ENCODE data around the gene LRP2. TPM values are rescaled to one million over a fixed set of nuclear protein-coding genes. Genes with fewer than 3 reads are reported as not detected.

LRP2 gene
- total and polyA plus RNA-seq, 7 donors = 0.02 TPM; not detected in 6

DNA sequence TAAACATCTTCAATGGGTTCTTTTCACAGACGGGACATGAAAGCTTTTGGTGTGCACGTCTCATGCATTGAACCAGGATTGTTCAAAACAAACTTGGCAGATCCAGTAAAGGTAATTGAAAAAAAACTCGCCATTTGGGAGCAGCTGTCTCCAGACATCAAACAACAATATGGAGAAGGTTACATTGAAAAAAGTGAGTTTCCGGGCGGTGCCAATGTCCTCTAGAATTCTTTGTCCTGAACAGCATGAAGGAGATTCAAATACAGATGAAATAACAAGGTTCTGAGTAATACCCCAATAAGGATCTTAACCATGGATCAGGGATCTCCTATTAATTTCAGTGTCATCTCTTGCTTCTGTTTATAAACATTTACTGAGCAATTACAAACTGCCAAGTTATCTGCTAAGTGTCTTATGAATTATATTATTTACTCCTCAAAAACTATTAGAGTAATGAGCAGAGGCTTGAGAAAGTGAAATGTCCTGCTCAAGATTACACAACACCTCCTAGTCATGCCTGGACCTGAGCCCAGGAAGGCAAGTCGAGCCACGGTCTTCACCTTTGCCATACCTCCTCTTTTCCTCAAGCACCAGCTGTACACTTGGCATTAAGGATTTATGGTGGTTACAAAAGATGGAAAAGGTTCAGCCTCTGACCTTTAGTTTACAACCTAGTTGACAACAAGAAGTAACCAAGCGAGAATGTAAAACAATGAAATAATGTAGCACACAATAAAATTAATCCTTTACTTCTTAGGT lies 270.4 kb downstream of the LRP2 start:
- no peaks in the 10 kb centered on the region for H3K36me3 ChIP-seq (ENCODE audit: insufficient read depth in 1 of 2, low read depth in 1 of 2)
- 57 to 73% (median 58%) methylated on average over 8 of the region's 8 CpGs for WGBS, 3 donors
- H3K4me1 ChIP-seq = no peaks in the 10 kb centered on the region
- TF ChIP-seq, protein P1, sequence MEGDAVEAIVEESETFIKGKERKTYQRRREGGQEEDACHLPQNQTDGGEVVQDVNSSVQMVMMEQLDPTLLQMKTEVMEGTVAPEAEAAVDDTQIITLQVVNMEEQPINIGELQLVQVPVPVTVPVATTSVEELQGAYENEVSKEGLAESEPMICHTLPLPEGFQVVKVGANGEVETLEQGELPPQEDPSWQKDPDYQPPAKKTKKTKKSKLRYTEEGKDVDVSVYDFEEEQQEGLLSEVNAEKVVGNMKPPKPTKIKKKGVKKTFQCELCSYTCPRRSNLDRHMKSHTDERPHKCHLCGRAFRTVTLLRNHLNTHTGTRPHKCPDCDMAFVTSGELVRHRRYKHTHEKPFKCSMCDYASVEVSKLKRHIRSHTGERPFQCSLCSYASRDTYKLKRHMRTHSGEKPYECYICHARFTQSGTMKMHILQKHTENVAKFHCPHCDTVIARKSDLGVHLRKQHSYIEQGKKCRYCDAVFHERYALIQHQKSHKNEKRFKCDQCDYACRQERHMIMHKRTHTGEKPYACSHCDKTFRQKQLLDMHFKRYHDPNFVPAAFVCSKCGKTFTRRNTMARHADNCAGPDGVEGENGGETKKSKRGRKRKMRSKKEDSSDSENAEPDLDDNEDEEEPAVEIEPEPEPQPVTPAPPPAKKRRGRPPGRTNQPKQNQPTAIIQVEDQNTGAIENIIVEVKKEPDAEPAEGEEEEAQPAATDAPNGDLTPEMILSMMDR (IDR thresholded peaks at IDR 0.05) = no peak
- no peak overlapping the region for H3K4me3 ChIP-seq
- peaks cover 0 to 4% (median 0%) of the 10 kb centered on the region in 3 donors for H3K27me3 ChIP-seq (ENCODE audit: insufficient read depth in 3 of 3, low read length in 2 of 3)
- intact Hi-C loops (cut with DNase I) = no loop called here
- H3K27ac ChIP-seq = no peak overlapping the region
- ATAC-seq (no peak), DNase-seq (no peak)
- H3K9me3 ChIP-seq = no peaks in the 10 kb centered on the region

DNA sequence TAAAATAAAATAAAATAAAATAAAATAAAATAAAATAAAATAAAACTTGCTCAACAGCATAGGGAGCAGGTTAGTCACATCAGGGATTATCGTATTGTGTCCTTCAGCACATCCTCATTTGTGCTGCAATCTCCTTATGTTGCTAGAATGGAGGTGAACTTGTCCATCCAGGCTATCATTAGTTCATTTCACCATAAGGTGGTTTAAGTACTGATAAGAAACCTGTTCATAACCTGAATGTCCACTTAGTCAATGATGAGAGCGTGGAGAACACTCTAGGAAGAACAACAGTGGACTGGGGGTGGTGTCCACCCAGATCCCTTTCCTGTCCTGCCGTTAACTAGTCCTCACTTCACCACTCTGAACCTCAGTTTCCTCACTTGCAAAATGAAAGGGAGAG lies 271.1 kb downstream of the LRP2 start:
- no peaks in the 10 kb centered on the region for H3K36me3 ChIP-seq (ENCODE audit: insufficient read depth in 1 of 2, low read depth in 1 of 2)
- no peak overlapping the region for H3K4me3 ChIP-seq
- DNase-seq = no peak
- peaks cover 0 to 4% (median 0%) of the 10 kb centered on the region in 3 donors for H3K27me3 ChIP-seq (ENCODE audit: insufficient read depth in 3 of 3, low read length in 2 of 3)
- intact Hi-C loops (cut with DNase I) = no loop called here
- TF ChIP-seq, protein P1 (IDR thresholded peaks at IDR 0.05) = no peak
- WGBS, 3 donors = 86 to 88% (median 87%) methylated on average over 3 of the region's 3 CpGs
- ATAC-seq = no peak
- H3K9me3 ChIP-seq = no peaks in the 10 kb centered on the region
- H3K27ac ChIP-seq = no peak overlapping the region
- no peaks in the 10 kb centered on the region for H3K4me1 ChIP-seq

DNA sequence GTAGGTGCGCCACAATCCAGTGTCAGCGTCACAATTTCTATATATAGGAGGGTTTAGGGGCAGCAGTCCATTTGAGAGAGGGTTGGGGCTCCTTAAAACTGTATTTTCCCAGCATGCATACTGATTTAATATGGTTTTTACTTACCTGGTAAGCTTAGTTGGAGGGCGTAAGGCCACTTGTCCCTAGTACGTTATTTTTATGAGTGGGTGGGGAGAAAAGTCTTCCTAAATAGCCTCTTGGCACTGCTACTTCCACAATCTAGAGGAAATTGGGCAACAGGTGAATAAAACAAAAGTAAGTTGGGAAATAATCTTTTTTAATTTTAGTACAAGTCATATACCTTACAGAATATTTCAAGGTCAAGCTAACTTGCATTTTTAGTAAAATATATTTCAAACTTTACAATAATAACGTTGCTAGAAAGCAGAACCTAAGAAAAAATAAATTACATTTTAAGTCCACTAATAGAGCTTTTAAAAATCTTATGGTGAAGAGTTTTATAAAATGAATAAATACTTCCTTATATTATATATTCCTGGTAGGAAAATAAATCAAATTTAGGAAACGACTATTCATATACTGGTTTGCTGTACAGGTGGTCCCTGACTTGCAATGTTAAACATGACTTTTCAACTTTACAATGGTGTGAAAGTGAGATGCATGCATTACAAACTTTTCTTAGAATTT lies 272.1 kb downstream of the LRP2 start:
- Histone ChIP-seq H3K27me3 (ENCODE audit: insufficient read depth in 3 of 3, low read length in 2 of 3) (peaks cover 0 to 4% (median 0%) of the 10 kb centered on the region in 3 donors), H3K36me3 (ENCODE audit: insufficient read depth in 1 of 2, low read depth in 1 of 2) (no peaks in the 10 kb centered on the region), H3K27ac (no peak overlapping the region), H3K4me1 (no peaks in the 10 kb centered on the region), H3K4me3 (no peak overlapping the region), H3K9me3 (no peaks in the 10 kb centered on the region)
- TF ChIP-seq, protein P1 (IDR thresholded peaks at IDR 0.05) = no peak
- ATAC-seq = no peak
- WGBS, 3 donors = 69 to 73% (median 71%) methylated on average over 6 of the region's 6 CpGs
- intact Hi-C loops (cut with DNase I) = no loop called here
- DNase-seq = no peak

DNA sequence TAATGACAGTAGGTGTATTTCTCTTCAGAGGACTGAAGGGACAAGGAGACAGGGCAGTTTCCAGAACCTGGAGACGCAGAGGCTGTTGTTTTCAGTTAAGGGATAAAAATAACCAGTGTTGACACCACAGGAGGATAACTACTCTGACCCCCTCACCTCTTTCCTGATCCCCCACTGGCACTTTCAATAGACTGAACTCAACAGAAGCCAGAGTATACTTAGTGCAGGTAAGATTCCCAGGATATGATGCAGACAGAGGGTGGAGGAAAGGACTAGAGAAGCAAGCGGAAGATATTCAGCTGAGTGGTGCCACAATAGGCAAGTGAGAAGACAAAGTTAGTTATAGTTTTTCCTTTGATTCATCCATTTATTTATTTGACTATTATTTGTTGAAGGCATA lies 273.2 kb downstream of the LRP2 start:
- no peak overlapping the region for H3K27ac ChIP-seq
- intact Hi-C loops (cut with DNase I) = no loop called here
- H3K4me1 ChIP-seq = no peaks in the 10 kb centered on the region
- peaks cover 0 to 4% (median 0%) of the 10 kb centered on the region in 3 donors for H3K27me3 ChIP-seq (ENCODE audit: insufficient read depth in 3 of 3, low read length in 2 of 3)
- ATAC-seq (no peak), DNase-seq (no peak)
- H3K9me3 ChIP-seq = no peaks in the 10 kb centered on the region
- TF ChIP-seq, protein P1 (IDR thresholded peaks at IDR 0.05) = no peak
- H3K4me3 ChIP-seq = no peak overlapping the region
- no peaks in the 10 kb centered on the region for H3K36me3 ChIP-seq (ENCODE audit: insufficient read depth in 1 of 2, low read depth in 1 of 2)
- 65 to 90% (median 81%) methylated on average over 2 of the region's 2 CpGs for WGBS, 3 donors
